IPS-NIHi11 (cell line): ENCODE results near the gene VEGFB.

Source experiments
- DNase-seq: peaks from one replicate; pipeline ENCODE4 v3.0.0; 2012; ENCODE audit warnings: mixed read lengths, low spot score

Gene VEGFB

GRCh38 chr11:64284048-64284961, 49.9 kb downstream of the VEGFB start, which contains the start of gene BAD:
BAD (minus strand) TSS chr11:64284665; CDS start chr11:64284368, 297 bp downstream.
- peak; percentile 99 for DNase-seq

- peak; percentile 94 for DNase-seq
Observed at GRCh38 chr11:64284962-64285884, 50.8 kb downstream of the VEGFB start, which contains the start of gene GPR137. GPR137 (plus strand) TSS chr11:64285848; CDS start chr11:64286525, 677 bp downstream.

- no peak for DNase-seq
Observed at GRCh38 chr11:64285885-64286800, 51.8 kb downstream of the VEGFB start.

- DNase-seq: no peak
Observed at GRCh38 chr11:64286801-64287159, 52.4 kb downstream of the VEGFB start.

GRCh38 chr11:64287676-64288352, 53.4 kb downstream of the VEGFB start:
- no peak for DNase-seq

GRCh38 chr11:64288353-64288750, 54.0 kb downstream of the VEGFB start:
- DNase-seq: no peak
